Tibial nerve (tissue), 3 donors: Measurements from ENCODE around the gene CSDE1.

ENCODE experiments used
- POLR2A ChIP-seq, 2 donors: fragments of 450-650 bp; IDR thresholded peaks; one replicate each; pipeline ENCODE4 v1.6.1; 2017; ENCODE audit warnings: antibody characterized with exemption in 2 of 2, mild to moderate bottlenecking in 2 of 2, moderate library complexity in 2 of 2
- TF ChIP-seq, protein P1 (sequence below), 5 experiments: fragments of 200-600 bp in 3 of 5; fragments of 450-650 bp in 2 of 5; sonication (generic) in 3 of 5; IDR thresholded peaks; one replicate each; pipeline ENCODE4 v1.5.1; 2016 to 2019; ENCODE audit warnings: antibody characterized with exemption in 5 of 5, mild to moderate bottlenecking in 3 of 5, moderate library complexity in 2 of 5

DNA sequence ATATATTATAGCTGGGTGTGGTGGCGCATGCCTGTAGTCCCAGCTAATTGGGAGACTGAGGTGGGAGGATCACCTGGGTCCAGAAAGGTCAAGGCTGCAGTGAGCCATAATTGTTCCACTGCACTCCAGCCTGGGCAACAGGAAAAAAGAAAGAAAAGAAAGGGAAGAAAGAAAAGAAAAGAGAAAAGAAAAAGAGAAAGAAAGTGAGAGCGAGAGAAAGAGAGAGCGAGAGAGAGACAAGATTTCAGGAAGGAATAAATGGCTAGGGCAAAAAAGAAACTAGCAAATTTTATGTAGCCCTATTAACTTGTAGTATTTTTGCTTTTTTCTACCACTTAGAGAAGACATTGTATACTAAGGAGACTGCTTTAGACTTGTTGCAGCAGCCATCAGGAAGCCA, 47.4 kb downstream of the CSDE1 start:
- TF ChIP-seq, protein P1, sequence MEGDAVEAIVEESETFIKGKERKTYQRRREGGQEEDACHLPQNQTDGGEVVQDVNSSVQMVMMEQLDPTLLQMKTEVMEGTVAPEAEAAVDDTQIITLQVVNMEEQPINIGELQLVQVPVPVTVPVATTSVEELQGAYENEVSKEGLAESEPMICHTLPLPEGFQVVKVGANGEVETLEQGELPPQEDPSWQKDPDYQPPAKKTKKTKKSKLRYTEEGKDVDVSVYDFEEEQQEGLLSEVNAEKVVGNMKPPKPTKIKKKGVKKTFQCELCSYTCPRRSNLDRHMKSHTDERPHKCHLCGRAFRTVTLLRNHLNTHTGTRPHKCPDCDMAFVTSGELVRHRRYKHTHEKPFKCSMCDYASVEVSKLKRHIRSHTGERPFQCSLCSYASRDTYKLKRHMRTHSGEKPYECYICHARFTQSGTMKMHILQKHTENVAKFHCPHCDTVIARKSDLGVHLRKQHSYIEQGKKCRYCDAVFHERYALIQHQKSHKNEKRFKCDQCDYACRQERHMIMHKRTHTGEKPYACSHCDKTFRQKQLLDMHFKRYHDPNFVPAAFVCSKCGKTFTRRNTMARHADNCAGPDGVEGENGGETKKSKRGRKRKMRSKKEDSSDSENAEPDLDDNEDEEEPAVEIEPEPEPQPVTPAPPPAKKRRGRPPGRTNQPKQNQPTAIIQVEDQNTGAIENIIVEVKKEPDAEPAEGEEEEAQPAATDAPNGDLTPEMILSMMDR (IDR thresholded peaks at IDR 0.05): no peak
- no peak for TF ChIP-seq POLR2A (IDR thresholded peaks at IDR 0.05)
